K562 (cell line): ENCODE data around the gene PDE6D. TPM values are rescaled to one million over a fixed set of nuclear protein-coding genes. Genes with fewer than 3 reads are reported as not detected.

Experiments used
- C11orf30 ChIP-seq: fragments of 450-650 bp; IDR thresholded peaks from 2 replicates; pipeline ENCODE4 v1.6.1; 2016; ENCODE audit warnings: low read depth, mild to moderate bottlenecking
- FOXA3 ChIP-seq, 2 experiments: fragments of 450-650 bp in 1 of 2; sonication (generic) in 1 of 2; formaldehyde crosslinking; IDR thresholded peaks in 1 of 2; conservative IDR thresholded peaks in 1 of 2; 2 replicates each; pipeline versions ENCODE4 v1.4.0 to v1.8.0; 2020 to 2022; ENCODE audit warnings: mild to moderate bottlenecking in 2 of 2, missing genetic modification reagents in 1 of 2
- FOXJ3 ChIP-seq: sonication (generic); formaldehyde crosslinking; IDR thresholded peaks from 2 replicates; pipeline ENCODE4 v1.4.0; 2020; ENCODE audit warnings: mild to moderate bottlenecking, missing genetic modification reagents
- GTF2F1 ChIP-seq: IDR thresholded peaks from 2 replicates; pipeline ENCODE4 v1.6.1; 2011; ENCODE audit warnings: low read depth, low read length, improper control_type of control experiment
- HMGN3 ChIP-seq: IDR thresholded peaks from 2 replicates; pipeline ENCODE4 v1.6.1; 2011; ENCODE audit warnings: borderline replicate concordance, low read depth, mild to moderate bottlenecking, mixed read lengths, low read length; ENCODE audit not compliant: insufficient read length; ENCODE audit errors: extremely low read depth
- HOXB6 ChIP-seq: fragments of 250-450 bp; sonication (Bioruptor Pico); IDR thresholded peaks from 2 replicates; pipeline ENCODE4 v1.5.1; 2022; ENCODE audit warnings: mild to moderate bottlenecking, borderline replicate concordance
- KAT8 ChIP-seq: fragments of 450-650 bp; IDR thresholded peaks from 2 replicates; pipeline ENCODE4 v1.6.1; 2016; ENCODE audit warnings: low read depth, mild to moderate bottlenecking
- KLF13 ChIP-seq: fragments of 450-650 bp; IDR thresholded peaks from 2 replicates; pipeline ENCODE4 v1.6.1; 2016; ENCODE audit warnings: missing genetic modification characterization, low read depth, mild to moderate bottlenecking, missing compliant biosample characterization, moderate library complexity, borderline replicate concordance
- MECOM ChIP-seq: fragments of 250-450 bp; sonication (Bioruptor Pico); IDR thresholded peaks from 2 replicates; pipeline ENCODE4 v1.8.0; 2022; ENCODE audit warnings: inconsistent platforms
- MITF ChIP-seq: IDR thresholded peaks from 2 replicates; pipeline ENCODE4 v1.6.1; 2014; ENCODE audit warnings: antibody characterized with exemption
- NR2C1 ChIP-seq, 2 experiments: fragments of 450-650 bp; IDR thresholded peaks; 2 replicates each; pipeline ENCODE4 v1.6.1; 2017; ENCODE audit warnings: mild to moderate bottlenecking in 2 of 2, antibody characterized with exemption in 1 of 2, inconsistent platforms in 1 of 2, missing compliant biosample characterization in 1 of 2, missing genetic modification characterization in 1 of 2
- POLR3G ChIP-seq: IDR thresholded peaks from 2 replicates; pipeline ENCODE4 v1.6.1; 2011; ENCODE audit not compliant: insufficient read length, insufficient replicate concordance; ENCODE audit errors: extremely low read depth
- RBM39 ChIP-seq: fragments of 200-400 bp; formaldehyde crosslinking; optimal IDR thresholded peaks from 2 replicates; pipeline ENCODE3; 2018; ENCODE audit warnings: low read depth, low read length
- SNIP1 ChIP-seq: fragments of 450-650 bp; IDR thresholded peaks from 2 replicates; pipeline ENCODE4 v1.7.1; 2017; ENCODE audit warnings: low read depth, mild to moderate bottlenecking
- SP2 ChIP-seq: IDR thresholded peaks from 2 replicates; pipeline ENCODE4 v1.6.1; 2011; ENCODE audit warnings: mild to moderate bottlenecking, low read depth, low read length, moderate library complexity; ENCODE audit not compliant: poor library complexity, severe bottlenecking; ENCODE audit errors: extremely low read depth
- U2AF2 ChIP-seq: fragments of 200-400 bp; formaldehyde crosslinking; optimal IDR thresholded peaks from 2 replicates; pipeline ENCODE3; 2017; ENCODE audit warnings: low read depth, mild to moderate bottlenecking, low read length
- YY1 ChIP-seq, 3 experiments: IDR thresholded peaks; 2 replicates each; pipeline ENCODE4 v1.6.1; 2011; ENCODE audit warnings: low read length in 2 of 3, mild to moderate bottlenecking in 2 of 3, moderate library complexity in 2 of 3, borderline replicate concordance in 1 of 3, control low read depth in 1 of 3, low read depth in 1 of 3; ENCODE audit not compliant: insufficient read depth in 3 of 3, insufficient replicate concordance in 2 of 3, control insufficient read depth in 1 of 3, insufficient read length in 1 of 3; ENCODE audit errors: extremely low read depth in 1 of 3
- ZKSCAN8 ChIP-seq: fragments of 200-800 bp; sonication (Bioruptor generic); IDR thresholded peaks from 2 replicates; pipeline ENCODE4 v1.6.1; 2016; ENCODE audit warnings: missing genetic modification characterization, missing compliant biosample characterization
- ZNF277 ChIP-seq: fragments of 250-450 bp; sonication (Bioruptor Pico); IDR thresholded peaks from 2 replicates; pipeline ENCODE4 v1.8.0; 2022; ENCODE audit warnings: inconsistent platforms, mild to moderate bottlenecking, moderate library complexity, borderline replicate concordance
- ZNF695 ChIP-seq: fragments of 450-650 bp; formaldehyde crosslinking; IDR thresholded peaks from 2 replicates; pipeline ENCODE4 v1.4.0; 2020; ENCODE audit warnings: mild to moderate bottlenecking, moderate library complexity
- polyA plus RNA-seq, 8 experiments: library from polyadenylated mRNA; depleted of rRNA in 4 of 8; stranded (reverse) in 5 of 8; unstranded in 3 of 8; fragments of >200 nt; fragmentation: Nextera tagmentation in 2 of 8; fragmentation: Illumina TruSeq in 1 of 8; extraction: Ambion mirVana in 2 of 8; extraction: Trizol in 1 of 8; gene quantifications; 2 replicates each; pipeline versions ENCODE4 v1.2.1 to v1.2.3, GENCODE V29; 2011 to 2014; ENCODE audit warnings: inconsistent platforms in 1 of 8, missing spikeins in 1 of 8
- total RNA-seq, 7 experiments: library from RNA; depleted of rRNA in 6 of 7; stranded (reverse); fragments of >200 nt in 6 of 7; fragmentation: Illumina TruSeq in 2 of 7; extraction: Trizol in 2 of 7; gene quantifications; 2 replicates each; pipeline versions ENCODE4 v1.2.1 to v1.2.3, GENCODE V29; 2011 to 2021; ENCODE audit warnings: low replicate concordance in 1 of 7
- TF ChIP-seq, protein P1 (sequence below): fragments of 450-650 bp; IDR thresholded peaks from 2 replicates; pipeline ENCODE4 v1.7.1; 2018; ENCODE audit warnings: mild to moderate bottlenecking, low read depth; ENCODE audit not compliant: partially characterized antibody

PDE6D gene
- total and polyA plus RNA-seq, 9 of the 15 experiments (the other 6 are each of a cell fraction or from before 2014, with no cell fraction given) = 0.65 to 11.6 (median 7.0) TPM

DNA sequence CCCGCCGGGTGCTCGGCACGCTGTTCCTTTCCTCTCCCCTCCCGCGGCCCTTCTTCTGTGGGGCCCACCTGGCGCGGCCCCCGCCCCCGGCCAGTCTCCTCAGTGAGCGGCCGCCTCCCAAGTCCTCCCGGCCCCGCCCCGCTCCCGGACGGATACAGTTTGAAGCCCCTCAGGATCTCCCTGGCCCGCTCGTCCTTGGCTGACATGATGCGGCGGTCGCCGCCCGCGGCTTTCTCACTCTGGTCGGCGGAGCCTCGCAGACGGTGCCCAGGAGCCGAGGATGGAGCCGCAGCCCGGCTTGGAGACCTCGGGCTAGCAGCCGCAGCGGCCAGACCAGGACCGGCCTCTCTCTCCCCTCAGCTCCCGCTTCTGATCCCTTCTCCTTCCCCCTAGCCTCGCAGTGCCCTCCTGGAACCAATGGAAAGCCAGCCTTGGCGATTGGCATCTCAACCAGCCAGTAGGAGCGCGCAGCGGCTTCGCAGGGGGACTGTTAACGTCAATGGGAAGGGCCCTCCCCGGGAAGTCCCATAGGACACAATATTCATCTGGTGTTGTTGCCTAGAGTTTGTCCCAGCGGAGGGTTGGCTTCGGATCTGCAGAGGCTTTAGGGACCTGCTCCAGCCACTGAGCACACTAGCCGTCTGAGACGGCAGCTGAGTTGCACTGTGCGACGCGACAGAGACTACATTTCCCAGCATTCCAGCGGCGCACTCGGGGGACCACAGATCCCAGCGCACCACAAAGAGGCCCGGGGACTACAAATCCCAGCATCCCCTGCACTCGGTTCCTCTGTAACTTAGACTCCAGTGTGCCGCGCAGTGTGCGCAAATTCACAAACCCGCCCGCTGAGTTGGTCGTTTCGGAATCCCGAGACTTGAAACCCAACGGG lies at the start of gene PDE6D (continued):
- no peak for TF ChIP-seq ZNF277 (CRISPR knock-in tag)
- no peak for TF ChIP-seq FOXA3 (CRISPR knock-in tag; conservative IDR thresholded peaks at IDR 0.05 in 1 of 2, IDR thresholded peaks at IDR 0.05 in 1 of 2)
- TF ChIP-seq GTF2F1 = no peak
- no peak for TF ChIP-seq HMGN3
- no peak for TF ChIP-seq SNIP1
- peak; percentile 84 for TF ChIP-seq SP2
- no peak for TF ChIP-seq MITF
- no peak for TF ChIP-seq HOXB6 (CRISPR knock-in tag)
- TF ChIP-seq KLF13 (tag) = no peak
- TF ChIP-seq RBM39 = no peak
- no peak for TF ChIP-seq KAT8
- peak in 2 of 3 experiments; percentile 58 to 63 for TF ChIP-seq YY1 (IDR thresholded peaks at IDR 0.05; ENCODE audit: borderline replicate concordance in 1 of 3, control insufficient read depth in 1 of 3, extremely low read depth in 1 of 3, insufficient read depth in 3 of 3, insufficient read length in 1 of 3, insufficient replicate concordance in 2 of 3, low read depth in 1 of 3, low read length in 2 of 3)
- TF ChIP-seq ZKSCAN8 (CRISPR knock-in tag) = no peak
- TF ChIP-seq U2AF2 = no peak
- TF ChIP-seq FOXJ3 = no peak
- peak; percentile 56 for TF ChIP-seq NR2C1 (IDR thresholded peaks at IDR 0.05)
- TF ChIP-seq NR2C1 (tag; IDR thresholded peaks at IDR 0.05) = peak; percentile 83
- no peak; the same call in 1 of the 2 replicates for TF ChIP-seq MECOM
- TF ChIP-seq, protein P1, sequence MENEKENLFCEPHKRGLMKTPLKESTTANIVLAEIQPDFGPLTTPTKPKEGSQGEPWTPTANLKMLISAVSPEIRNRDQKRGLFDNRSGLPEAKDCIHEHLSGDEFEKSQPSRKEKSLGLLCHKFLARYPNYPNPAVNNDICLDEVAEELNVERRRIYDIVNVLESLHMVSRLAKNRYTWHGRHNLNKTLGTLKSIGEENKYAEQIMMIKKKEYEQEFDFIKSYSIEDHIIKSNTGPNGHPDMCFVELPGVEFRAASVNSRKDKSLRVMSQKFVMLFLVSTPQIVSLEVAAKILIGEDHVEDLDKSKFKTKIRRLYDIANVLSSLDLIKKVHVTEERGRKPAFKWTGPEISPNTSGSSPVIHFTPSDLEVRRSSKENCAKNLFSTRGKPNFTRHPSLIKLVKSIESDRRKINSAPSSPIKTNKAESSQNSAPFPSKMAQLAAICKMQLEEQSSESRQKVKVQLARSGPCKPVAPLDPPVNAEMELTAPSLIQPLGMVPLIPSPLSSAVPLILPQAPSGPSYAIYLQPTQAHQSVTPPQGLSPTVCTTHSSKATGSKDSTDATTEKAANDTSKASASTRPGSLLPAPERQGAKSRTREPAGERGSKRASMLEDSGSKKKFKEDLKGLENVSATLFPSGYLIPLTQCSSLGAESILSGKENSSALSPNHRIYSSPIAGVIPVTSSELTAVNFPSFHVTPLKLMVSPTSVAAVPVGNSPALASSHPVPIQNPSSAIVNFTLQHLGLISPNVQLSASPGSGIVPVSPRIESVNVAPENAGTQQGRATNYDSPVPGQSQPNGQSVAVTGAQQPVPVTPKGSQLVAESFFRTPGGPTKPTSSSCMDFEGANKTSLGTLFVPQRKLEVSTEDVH = peak; percentile 56
- TF ChIP-seq C11orf30 = peak; percentile 45
- TF ChIP-seq ZNF695 (CRISPR knock-in tag) = no peak
- no peak for TF ChIP-seq POLR3G
